KMS-11 (cell line): ENCODE data around the gene SLC20A1.

Experiments used
- H2AFZ ChIP-seq: fragments of 200-600 bp; sonication (generic); 2 replicates; pipeline ENCODE4 v1.6.1; 2016; ENCODE audit warnings: antibody characterized with exemption, mixed run types, low read depth
- H3K27ac ChIP-seq: fragments of 200-600 bp; sonication (generic); 2 replicates; pipeline ENCODE4 v1.6.1; 2016; ENCODE audit warnings: mild to moderate bottlenecking, mixed run types
- H3K27me3 ChIP-seq: fragments of 200-600 bp; sonication (generic); 2 replicates; pipeline ENCODE4 v1.6.1; 2017; ENCODE audit warnings: mild to moderate bottlenecking, low read depth, mixed run types, moderate library complexity; ENCODE audit not compliant: insufficient read depth
- H3K36me3 ChIP-seq: fragments of 200-600 bp; sonication (generic); 2 replicates; pipeline ENCODE4 v1.6.1; 2017; ENCODE audit warnings: mild to moderate bottlenecking, mixed run types; ENCODE audit not compliant: insufficient read depth
- H3K4me1 ChIP-seq: fragments of 200-600 bp; sonication (generic); 2 replicates; pipeline ENCODE4 v1.6.1; 2016; ENCODE audit warnings: mild to moderate bottlenecking, low read depth, mixed run types; ENCODE audit not compliant: poor library complexity, severe bottlenecking
- H3K4me2 ChIP-seq: fragments of 200-600 bp; sonication (generic); 2 replicates; pipeline ENCODE4 v1.7.0; 2016; ENCODE audit warnings: mild to moderate bottlenecking, mixed run types
- H3K4me3 ChIP-seq: fragments of 200-600 bp; sonication (generic); IDR thresholded peaks from 2 replicates; pipeline ENCODE4 v1.6.1; 2017; ENCODE audit warnings: low read depth, low read length, mixed read lengths; ENCODE audit not compliant: insufficient read depth
- H3K79me2 ChIP-seq: fragments of 200-600 bp; sonication (generic); 2 replicates; pipeline ENCODE4 v1.6.1; 2016; ENCODE audit warnings: low read depth, mixed run types; ENCODE audit not compliant: insufficient read depth
- H3K9ac ChIP-seq: fragments of 200-600 bp; sonication (generic); 2 replicates; pipeline ENCODE4 v1.6.1; 2016; ENCODE audit warnings: mild to moderate bottlenecking, mixed run types
- H4K20me1 ChIP-seq: fragments of 200-600 bp; sonication (generic); 2 replicates; pipeline ENCODE4 v1.6.1; 2016; ENCODE audit warnings: mild to moderate bottlenecking, mixed run types; ENCODE audit not compliant: insufficient read depth
- TF ChIP-seq, protein P1 (sequence below): fragments of 200-600 bp; sonication (generic); conservative IDR thresholded peaks from 2 replicates; pipeline ENCODE4 v1.6.1; 2017; ENCODE audit warnings: low read depth, mild to moderate bottlenecking, antibody characterized with exemption, low read length, moderate library complexity, mixed read lengths

The SLC20A1 gene

DNA sequence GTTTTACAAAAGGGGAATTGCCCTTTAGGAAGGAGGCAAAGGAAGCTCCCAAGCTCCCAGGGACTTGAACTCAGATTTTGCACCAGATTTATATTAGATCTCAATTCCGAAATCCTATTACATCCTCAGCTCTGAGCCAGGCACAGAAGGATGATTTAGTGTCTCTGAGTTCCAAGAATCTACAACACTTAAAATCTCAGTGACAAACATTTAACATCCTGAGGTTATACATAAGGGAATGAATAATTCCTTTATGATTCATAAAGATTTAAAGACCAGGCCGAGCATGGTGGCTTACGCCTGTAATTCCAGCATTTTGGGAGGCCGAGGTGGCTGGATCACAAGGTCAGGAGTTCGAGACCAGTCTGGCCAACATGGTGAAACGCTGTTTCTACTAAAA, 16.5 kb upstream of the SLC20A1 start:
- H3K27ac ChIP-seq, result no peak overlapping the region
- H4K20me1 ChIP-seq, result no peaks in the 10 kb centered on the region
- no peak overlapping the region for H2AFZ ChIP-seq
- no peaks in the 10 kb centered on the region for H3K79me2 ChIP-seq
- no peak overlapping the region for H3K4me2 ChIP-seq
- H3K4me3 ChIP-seq, result no peak overlapping the region
- TF ChIP-seq, protein P1, sequence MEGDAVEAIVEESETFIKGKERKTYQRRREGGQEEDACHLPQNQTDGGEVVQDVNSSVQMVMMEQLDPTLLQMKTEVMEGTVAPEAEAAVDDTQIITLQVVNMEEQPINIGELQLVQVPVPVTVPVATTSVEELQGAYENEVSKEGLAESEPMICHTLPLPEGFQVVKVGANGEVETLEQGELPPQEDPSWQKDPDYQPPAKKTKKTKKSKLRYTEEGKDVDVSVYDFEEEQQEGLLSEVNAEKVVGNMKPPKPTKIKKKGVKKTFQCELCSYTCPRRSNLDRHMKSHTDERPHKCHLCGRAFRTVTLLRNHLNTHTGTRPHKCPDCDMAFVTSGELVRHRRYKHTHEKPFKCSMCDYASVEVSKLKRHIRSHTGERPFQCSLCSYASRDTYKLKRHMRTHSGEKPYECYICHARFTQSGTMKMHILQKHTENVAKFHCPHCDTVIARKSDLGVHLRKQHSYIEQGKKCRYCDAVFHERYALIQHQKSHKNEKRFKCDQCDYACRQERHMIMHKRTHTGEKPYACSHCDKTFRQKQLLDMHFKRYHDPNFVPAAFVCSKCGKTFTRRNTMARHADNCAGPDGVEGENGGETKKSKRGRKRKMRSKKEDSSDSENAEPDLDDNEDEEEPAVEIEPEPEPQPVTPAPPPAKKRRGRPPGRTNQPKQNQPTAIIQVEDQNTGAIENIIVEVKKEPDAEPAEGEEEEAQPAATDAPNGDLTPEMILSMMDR, result no peak
- no peak overlapping the region for H3K9ac ChIP-seq
- peaks cover 16% of the 10 kb centered on the region for H3K4me1 ChIP-seq
- no peaks in the 10 kb centered on the region for H3K36me3 ChIP-seq
- peaks cover 10% of the 10 kb centered on the region; the same call in 1 of the 2 replicates for H3K27me3 ChIP-seq

DNA sequence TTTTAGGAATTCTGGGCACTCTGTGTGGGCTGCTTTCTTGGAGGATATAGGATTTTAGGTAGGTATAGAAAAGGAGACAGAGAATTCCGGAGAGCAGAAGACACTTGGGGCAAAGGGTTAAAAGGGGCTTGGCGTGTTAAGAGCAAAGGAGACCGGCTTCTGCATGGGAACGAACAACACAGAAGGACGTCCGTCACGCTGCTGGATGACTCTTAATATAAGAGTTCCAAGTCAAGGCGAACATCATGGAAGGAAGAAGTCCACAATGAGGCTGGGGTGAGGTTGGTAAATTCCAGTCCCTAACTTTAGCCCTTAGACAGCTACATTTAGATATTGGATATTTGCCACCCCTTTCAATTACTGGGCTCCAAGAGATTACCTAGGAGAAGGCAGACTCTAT, 15.9 kb upstream of the SLC20A1 start:
- Histone ChIP-seq H3K79me2 (no peaks in the 10 kb centered on the region), H3K4me2 (no peak overlapping the region)

DNA sequence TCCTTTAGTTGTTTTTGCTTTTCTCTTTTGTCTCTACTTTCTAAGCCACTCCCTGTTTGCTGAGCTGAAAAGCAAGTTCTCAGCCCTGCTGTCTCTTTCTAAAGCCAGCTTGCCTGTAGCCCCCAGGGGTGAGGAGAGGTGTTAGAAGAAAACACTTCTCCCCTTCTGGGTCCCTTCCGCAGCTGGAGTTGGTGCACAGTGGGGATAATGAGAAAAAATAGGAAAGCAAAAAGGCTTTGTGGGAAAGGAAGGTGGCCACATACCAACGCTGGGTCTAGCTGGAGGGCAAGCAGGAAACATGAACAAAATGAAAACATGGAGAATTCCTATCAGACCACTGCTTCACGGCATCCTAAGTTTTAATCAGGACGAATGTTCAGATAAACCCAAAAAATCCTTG, 15.5 kb upstream of the SLC20A1 start:
- Histone ChIP-seq H3K9ac (no peak overlapping the region), H3K27ac (no peak overlapping the region), H3K27me3 (peaks cover 19% of the 10 kb centered on the region; the same call in 1 of the 2 replicates), H2AFZ (no peak overlapping the region), H3K79me2 (no peaks in the 10 kb centered on the region), H4K20me1 (no peaks in the 10 kb centered on the region), H3K4me3 (no peak overlapping the region), H3K36me3 (no peaks in the 10 kb centered on the region), H3K4me2 (no peak overlapping the region), H3K4me1 (peaks cover 16% of the 10 kb centered on the region)
- TF ChIP-seq, protein P1, result no peak

More for the DNA sequence above, 15.9 kb upstream of the SLC20A1 start:
- Histone ChIP-seq H3K36me3 (no peaks in the 10 kb centered on the region), H2AFZ (no peak overlapping the region), H3K27ac (no peak overlapping the region), H3K9ac (no peak overlapping the region), H3K4me1 (peaks cover 16% of the 10 kb centered on the region), H3K4me3 (no peak overlapping the region), H3K27me3 (peaks cover 14% of the 10 kb centered on the region; the same call in 1 of the 2 replicates), H4K20me1 (no peaks in the 10 kb centered on the region)
- TF ChIP-seq, protein P1, result no peak

DNA sequence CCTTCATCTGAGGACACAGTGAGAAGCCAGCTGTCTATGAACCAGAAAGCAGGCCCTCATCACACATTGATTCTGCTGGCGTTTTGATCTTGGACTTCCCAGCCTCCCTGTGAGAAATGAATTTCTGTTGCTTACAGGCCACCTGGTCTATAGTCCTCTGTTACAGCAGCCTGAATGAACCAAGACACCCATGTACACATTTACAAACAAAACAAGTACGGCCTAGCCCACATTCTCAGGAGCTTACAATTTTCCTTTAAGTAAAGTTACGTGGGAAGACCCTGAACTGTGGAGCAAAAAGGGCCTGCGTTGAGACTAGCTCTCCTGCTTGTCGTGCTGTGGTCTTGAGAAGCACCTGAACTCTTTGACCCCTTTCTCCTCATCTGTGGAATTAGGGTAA, 12.0 kb upstream of the SLC20A1 start:
- Histone ChIP-seq H3K27ac (no peak overlapping the region), H4K20me1 (no peaks in the 10 kb centered on the region), H3K4me1 (peaks cover 24% of the 10 kb centered on the region), H3K4me3 (no peak overlapping the region), H3K4me2 (no peak overlapping the region), H3K9ac (no peak overlapping the region), H2AFZ (no peak overlapping the region), H3K36me3 (no peaks in the 10 kb centered on the region), H3K27me3 (peaks cover 45% of the 10 kb centered on the region), H3K79me2 (no peaks in the 10 kb centered on the region)
- TF ChIP-seq, protein P1, result no peak
